Stimulated activated naive CD4-positive, alpha-beta T cell (primary cell): ENCODE data around the gene RECQL.
"Not testable (repeated sequence)": the region's sequence is repeated elsewhere in the genome, so short reads cannot be mapped to it uniquely, and the experiment has no call there.

Source experiments
- DNase-seq, 6 experiments: peaks; one replicate each; lab custom pipeline; 2025; lab: John Stamatoyannopoulos, UW

RECQL gene

DNA sequence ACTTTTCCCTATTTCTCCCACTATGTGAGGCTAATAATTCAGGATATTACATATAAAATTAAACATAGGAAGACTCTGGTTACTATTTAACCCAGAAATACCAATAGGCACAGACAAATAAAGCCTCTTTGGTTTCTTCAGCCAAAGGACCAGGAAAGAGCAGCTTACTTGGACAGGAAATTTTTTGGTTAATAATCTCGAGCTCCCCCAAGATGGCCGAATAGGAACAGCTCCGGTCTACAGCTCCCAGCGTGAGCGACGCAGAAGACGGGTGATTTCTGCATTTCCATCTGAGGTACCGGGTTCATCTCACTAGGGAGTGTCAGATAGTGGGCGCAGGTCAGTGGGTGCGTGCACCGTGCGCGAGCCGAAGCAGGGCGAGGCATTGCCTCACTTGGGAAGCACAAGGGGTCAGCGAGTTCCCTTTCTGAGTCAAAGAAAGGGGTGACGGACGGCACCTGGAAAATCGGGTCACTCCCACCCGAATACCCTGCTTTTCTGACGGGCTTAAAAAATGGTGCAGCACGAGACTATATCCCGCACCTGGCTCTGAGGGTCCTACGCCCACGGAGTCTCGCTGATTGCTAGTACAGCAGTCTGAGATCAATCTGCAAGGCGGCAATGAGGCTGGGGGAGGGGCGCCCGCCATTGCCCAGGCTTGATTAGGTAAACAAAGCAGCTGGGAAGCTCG lies 82.3 kb downstream of the RECQL start:
- not testable (repeated sequence) for DNase-seq
